Endothelial cell of umbilical vein (primary cell): ENCODE data around the gene RIOK3. TPM values are rescaled to one million over a fixed set of nuclear protein-coding genes. Genes with fewer than 3 reads are reported as not detected.

ENCODE experiments used
- BruUV-seq: library from RNA; stranded (reverse); fragments of 400-500 nt; replicated peaks from 2 replicates; lab custom pipeline; 2021; lab: Mats Ljungman, UMichigan
- CTCF ChIA-PET: fragments of 300-600, 350-600 bp; sonication (Branson Sonifier 250); formaldehyde crosslinking; loops from one replicate; lab custom pipeline; 2021; ENCODE audit warnings: antibody characterized with exemption, inconsistent platforms; lab: Charles Lee
- POLR2A ChIA-PET: fragments of 300-600, 350-600 bp; sonication (Branson Sonifier 250); formaldehyde crosslinking; loops from one replicate; lab custom pipeline; 2021; ENCODE audit warnings: antibody characterized with exemption, inconsistent platforms; lab: Charles Lee
- DNase-seq: peaks from one replicate; pipeline ENCODE4 v3.0.0-alpha.2; 2011; ENCODE audit warnings: low read depth, low spot score
- FAIRE-seq: peaks from 2 replicates; lab custom pipeline; 2011; peaks lifted over from hg19 to GRCh38; lab: Jason Lieb, UNC
- H2AFZ ChIP-seq: 2 replicates; pipeline ENCODE4 v1.6.0; 2012; ENCODE audit warnings: low read depth, low read length, control low read depth, inconsistent platforms
- H3K27ac ChIP-seq: 2 replicates; pipeline ENCODE4 v1.5.1; 2011; ENCODE audit warnings: low read depth, mild to moderate bottlenecking, control low read depth, low read length, moderate library complexity; ENCODE audit not compliant: insufficient read depth
- H3K27me3 ChIP-seq, 2 experiments: 2 replicates each; pipeline versions ENCODE4 v1.6.0 to v1.6.1; 2011; ENCODE audit warnings: low read length in 2 of 2, mixed read lengths in 1 of 2; ENCODE audit not compliant: control insufficient read depth in 2 of 2, insufficient read depth in 2 of 2
- H3K36me3 ChIP-seq, 2 experiments: 2 replicates in 1 of 2; 3 replicates in 1 of 2; pipeline ENCODE4 v1.5.1; 2011; ENCODE audit warnings: low read length in 2 of 2, mild to moderate bottlenecking in 1 of 2, moderate library complexity in 1 of 2; ENCODE audit not compliant: control insufficient read depth in 2 of 2, insufficient read depth in 2 of 2; ENCODE audit errors: extremely low read depth in 1 of 2
- H3K4me1 ChIP-seq: 3 replicates; pipeline ENCODE4 v1.5.1; 2011; ENCODE audit warnings: mild to moderate bottlenecking, low read length; ENCODE audit not compliant: control insufficient read depth, insufficient read depth; ENCODE audit errors: extremely low read depth
- H3K4me2 ChIP-seq: 2 replicates; pipeline ENCODE4 v1.6.1; 2011; ENCODE audit warnings: low read length, control low read depth, mixed read lengths; ENCODE audit not compliant: insufficient read depth
- H3K4me3 ChIP-seq, 3 experiments: fragments of 200-600 bp in 1 of 3; sonication (generic), shearing (Covaris generic) in 1 of 3; replicated peaks in 1 of 3; 2 replicates each; pipeline ENCODE4 v1.5.1; 2011 to 2016; ENCODE audit warnings: control low read depth in 3 of 3, low read length in 3 of 3, mild to moderate bottlenecking in 2 of 3, inconsistent platforms in 1 of 3, low read depth in 1 of 3, moderate library complexity in 1 of 3; ENCODE audit not compliant: insufficient read depth in 1 of 3
- H3K79me2 ChIP-seq: 2 replicates; pipeline ENCODE4 v1.6.0; 2012; ENCODE audit warnings: low read length, inconsistent platforms; ENCODE audit not compliant: control insufficient read depth, insufficient read depth
- H3K9ac ChIP-seq: replicated peaks from 2 replicates; pipeline ENCODE3; 2011; ENCODE audit warnings: low read length, control low read depth; ENCODE audit not compliant: insufficient read depth; ENCODE audit errors: extremely low read depth
- H3K9me1 ChIP-seq: replicated peaks from 3 replicates; pipeline ENCODE4 v1.6.0; 2011; ENCODE audit warnings: mild to moderate bottlenecking, low read length; ENCODE audit not compliant: control insufficient read depth, insufficient read depth; ENCODE audit errors: extremely low read depth
- H3K9me3 ChIP-seq: replicated peaks from 2 replicates; pipeline ENCODE4 v1.5.1; 2012; ENCODE audit warnings: low read length, inconsistent platforms; ENCODE audit not compliant: control insufficient read depth, insufficient read depth
- H4K20me1 ChIP-seq: replicated peaks from 2 replicates; pipeline ENCODE3; 2011; ENCODE audit warnings: mild to moderate bottlenecking, low read length; ENCODE audit not compliant: control insufficient read depth, insufficient read depth; ENCODE audit errors: extremely low read depth
- CTCF ChIP-seq, 2 donors: IDR thresholded peaks; 1 replicate in 1 of 2; 2 replicates in 1 of 2; pipeline ENCODE4 v1.5.1; 2011; ENCODE audit warnings: low read length in 2 of 2, mild to moderate bottlenecking in 2 of 2, moderate library complexity in 2 of 2, control low read depth in 1 of 2, inconsistent platforms in 1 of 2, low read depth in 1 of 2; ENCODE audit not compliant: insufficient read depth in 1 of 2; ENCODE audit errors: extremely low read depth in 1 of 2
- EZH2 ChIP-seq: IDR thresholded peaks from 2 replicates; pipeline ENCODE4 v1.6.1; 2012; ENCODE audit warnings: borderline replicate concordance, low read depth, mild to moderate bottlenecking, moderate library complexity, low read length, inconsistent platforms; ENCODE audit not compliant: severe bottlenecking
- FOS ChIP-seq: IDR thresholded peaks from 2 replicates; pipeline ENCODE4 v1.6.1; 2011; ENCODE audit warnings: mild to moderate bottlenecking, low read length, moderate library complexity, borderline replicate concordance; ENCODE audit not compliant: insufficient read depth
- GATA2 ChIP-seq: IDR thresholded peaks from 2 replicates; pipeline ENCODE4 v1.7.0; 2011; ENCODE audit warnings: low read depth, mild to moderate bottlenecking, moderate library complexity, mixed read lengths, low read length; ENCODE audit not compliant: insufficient read length, insufficient read depth
- JUN ChIP-seq: IDR thresholded peaks from 2 replicates; pipeline ENCODE4 v1.6.1; 2011; ENCODE audit warnings: borderline replicate concordance, low read depth; ENCODE audit not compliant: insufficient read length, insufficient read depth
- MAX ChIP-seq: IDR thresholded peaks from 2 replicates; pipeline ENCODE4 v1.6.1; 2011; ENCODE audit not compliant: insufficient read depth, insufficient read length
- MYC ChIP-seq: IDR thresholded peaks from one replicate; pipeline ENCODE4 v1.6.1; 2011; ENCODE audit warnings: mild to moderate bottlenecking, low read depth, low read length
- POLR2AphosphoS5 ChIP-seq: IDR thresholded peaks from 2 replicates; pipeline ENCODE4 v1.6.1; 2012; ENCODE audit warnings: low read depth, mild to moderate bottlenecking, control low read depth, low read length, moderate library complexity; ENCODE audit not compliant: insufficient read depth
- dilution Hi-C: fragments of 300-500 bp; cut with MboI; formaldehyde crosslinking; loops from one replicate; pipeline ENCODE4 v1.15.0; 2019; ENCODE audit warnings: low sequenced_read_pairs; ENCODE audit not compliant: extremely low pct_ligation_motif_present
- intact Hi-C: fragments of 100-400 bp; cut with micrococcal nuclease; formaldehyde crosslinking; loops from one replicate; pipeline ENCODE4 v1.10.0; 2022
- polyA plus RNA-seq, 4 experiments: library from polyadenylated mRNA; depleted of rRNA in 3 of 4; stranded (reverse) in 3 of 4; unstranded in 1 of 4; fragments of >200 nt; gene quantifications; 2 replicates each; pipeline versions ENCODE4 v1.2.1 to v1.2.3, GENCODE V29; 2011 to 2012; ENCODE audit warnings: missing spikeins in 1 of 4
- total RNA-seq: library from RNA; stranded (reverse); gene quantifications from 2 replicates; pipeline ENCODE4 v1.2.3, GENCODE V29; 2021

Gene RIOK3
- total and polyA plus RNA-seq, 2 donors (not counting 3 experiments of a cell fraction or from before 2014, with no cell fraction given), result 14.8 to 50.7 TPM

- no peaks in the 10 kb centered on the region for H3K36me3 ChIP-seq
- peak overlapping the region; percentile 88 for H2AFZ ChIP-seq
- H3K9ac ChIP-seq, result peak overlapping the region; percentile 73
- H3K9me3 ChIP-seq, result no peaks in the 10 kb centered on the region
- no peak for DNase-seq
- H3K4me3 ChIP-seq, result peak overlapping the region; percentile 29 to 86 (median 51)
- H3K27me3 ChIP-seq, result no peaks in the 10 kb centered on the region
- no peaks in the 10 kb centered on the region for H3K9me1 ChIP-seq
- TSS peak; percentile 83 for BruUV-seq
- no peak for FAIRE-seq
- H4K20me1 ChIP-seq, result no peaks in the 10 kb centered on the region
- TF ChIP-seq GATA2, result no peak
- TF ChIP-seq MAX, result no peak
- TF ChIP-seq EZH2, result no peak
- TF ChIP-seq FOS, result no peak
- no peak for TF ChIP-seq MYC
- TF ChIP-seq POLR2AphosphoS5, result no peak
- no peak for TF ChIP-seq CTCF (IDR thresholded peaks at IDR 0.05; ENCODE audit: extremely low read depth in 1 of 2, insufficient read depth in 1 of 2, low read depth in 1 of 2, low read length in 2 of 2)
- TF ChIP-seq JUN, result no peak
- intact Hi-C loops (loop anchor here (1.0 to 5.0 kb wide), 4 partner anchors 64 to 690 kb away; no protein-coding TSS in a partner anchor), dilution Hi-C loops (no loop called here)
- H3K4me1 ChIP-seq, result peaks cover 18% of the 10 kb centered on the region
- CTCF ChIA-PET, result interaction anchor here (1.1 to 1.8 kb wide), 3 partner anchors 14 to 83 kb away, joined by 3 to 9 read pairs (median 4); no protein-coding TSS in a partner anchor
- peak overlapping the region; percentile 89 for H3K4me2 ChIP-seq
- POLR2A ChIA-PET, result interaction anchor here (0.6 kb wide), 1 partner anchor 687 kb away, joined by 5 read pairs; no protein-coding TSS in a partner anchor
- peak overlapping the region; percentile 60 for H3K27ac ChIP-seq
- peaks cover 6% of the 10 kb centered on the region for H3K79me2 ChIP-seq
Observed at GRCh38 chr18:23502516-23503037, 49.5 kb downstream of the RIOK3 start.
